Bronchial epithelial cell (primary cell): ENCODE results near the gene NRGN. TPM values are rescaled to one million over a fixed set of nuclear protein-coding genes. Genes with fewer than 3 reads are reported as not detected.

ENCODE experiments used
- DNase-seq: peaks from one replicate; pipeline ENCODE4 v3.0.0-alpha.2; 2010; ENCODE audit warnings: low read depth
- FAIRE-seq: peaks from 2 replicates; lab custom pipeline; 2011; peaks lifted over from hg19 to GRCh38; lab: Jason Lieb, UNC
- H3K27me3 ChIP-seq: 2 replicates; pipeline ENCODE4 v1.5.1; 2011; ENCODE audit warnings: low read length; ENCODE audit not compliant: control insufficient read depth, insufficient read depth
- H3K36me3 ChIP-seq: 2 replicates; pipeline ENCODE4 v1.5.1; 2011; ENCODE audit warnings: low read length; ENCODE audit not compliant: control insufficient read depth, insufficient read depth
- H3K4me3 ChIP-seq: 2 replicates; pipeline ENCODE4 v1.5.1; 2011; ENCODE audit warnings: mild to moderate bottlenecking, low read depth, low read length, control low read depth
- CTCF ChIP-seq: IDR thresholded peaks from 2 replicates; pipeline ENCODE4 v1.5.1; 2011; ENCODE audit warnings: mild to moderate bottlenecking, moderate library complexity, low read length, control low read depth, inconsistent platforms; ENCODE audit not compliant: insufficient read depth, severe bottlenecking
- total RNA-seq: library from RNA; depleted of rRNA; stranded (reverse); fragments of >200 nt; gene quantifications from 2 replicates; pipeline ENCODE4 v1.2.1, GENCODE V29; 2014

Gene NRGN
- total RNA-seq, 1 donor from 2014 or later: not detected

GRCh38 chr11:124719534-124719933, 20.2 kb upstream of the NRGN start:
- DNase-seq (no peak), FAIRE-seq (no peak)
- no peak overlapping the region for H3K4me3 ChIP-seq
- TF ChIP-seq CTCF: no peak
- H3K27me3 ChIP-seq: no peaks in the 10 kb centered on the region
- no peaks in the 10 kb centered on the region for H3K36me3 ChIP-seq

GRCh38 chr11:124722176-124722575, 17.6 kb upstream of the NRGN start:
- no peak for DNase-seq
- no peaks in the 10 kb centered on the region for H3K36me3 ChIP-seq
- no peak for FAIRE-seq
- TF ChIP-seq CTCF: no peak
- no peak overlapping the region for H3K4me3 ChIP-seq
- H3K27me3 ChIP-seq: no peaks in the 10 kb centered on the region

GRCh38 chr11:124724979-124725718, 14.6 kb upstream of the NRGN start:
- Histone ChIP-seq H3K36me3 (no peaks in the 10 kb centered on the region), H3K4me3 (no peak overlapping the region), H3K27me3 (no peaks in the 10 kb centered on the region)
- no peak for TF ChIP-seq CTCF
- FAIRE-seq (no peak), DNase-seq (no peak)

GRCh38 chr11:124725719-124726105, 14.0 kb upstream of the NRGN start:
- FAIRE-seq (no peak), DNase-seq (peak; percentile 81)
- no peak for TF ChIP-seq CTCF
- H3K27me3 ChIP-seq: no peaks in the 10 kb centered on the region
- no peak overlapping the region for H3K4me3 ChIP-seq
- H3K36me3 ChIP-seq: no peaks in the 10 kb centered on the region

GRCh38 chr11:124727474-124727873, 12.3 kb upstream of the NRGN start:
- no peak overlapping the region for H3K4me3 ChIP-seq
- no peak for TF ChIP-seq CTCF
- DNase-seq (no peak), FAIRE-seq (no peak)
- H3K36me3 ChIP-seq: no peaks in the 10 kb centered on the region
- no peaks in the 10 kb centered on the region for H3K27me3 ChIP-seq

- H3K27me3 ChIP-seq: no peaks in the 10 kb centered on the region
- TF ChIP-seq CTCF: no peak
- no peak overlapping the region for H3K4me3 ChIP-seq
- FAIRE-seq: no peak
- no peaks in the 10 kb centered on the region for H3K36me3 ChIP-seq
- DNase-seq: no peak
These were observed 11.6 kb upstream of the NRGN start for GRCh38 chr11:124728134-124728533.
